ENCODE results near the gene MSH4. TPM values are rescaled to one million over a fixed set of nuclear protein-coding genes. Genes with fewer than 3 reads are reported as not detected.

Gene MSH4
- total RNA-seq, 2 donors from 2014 or later = 0.13 to 0.46 TPM

GRCh38 chr1:75787524-75787923 lies 9.2 kb upstream of the MSH4 start:
- no peak for DNase-seq
- peaks cover 4% of the 10 kb centered on the region for H3K4me1 ChIP-seq (ENCODE audit: control insufficient read depth, insufficient read depth, low read length)
- H3K9ac ChIP-seq (ENCODE audit: extremely low read depth, low read length, poor library complexity, severe bottlenecking) = peak overlapping the region; percentile 86
- no peak overlapping the region for H3K27ac ChIP-seq (ENCODE audit: low read depth, low read length)
- H3K9me3 ChIP-seq (ENCODE audit: control insufficient read depth, low read length) = no peaks in the 10 kb centered on the region
- Mint-ChIP-seq H3K27me3 (ENCODE audit: insufficient read depth) (no peaks in the 10 kb centered on the region), H3K36me3 (ENCODE audit: low read depth) (peaks cover 50% of the 10 kb centered on the region), H3K4me1 (peaks cover 39% of the 10 kb centered on the region), H3K27ac (peak overlapping the region; percentile 98), H3K9me3 (no peaks in the 10 kb centered on the region), H3K4me3 (peak overlapping the region; percentile 99)
- no peaks in the 10 kb centered on the region for H3K27me3 ChIP-seq (ENCODE audit: control insufficient read depth, insufficient read depth, low read length, poor library complexity, severe bottlenecking)
- peaks cover 54% of the 10 kb centered on the region for H3K36me3 ChIP-seq (ENCODE audit: control insufficient read depth, insufficient read depth, low read length)
- 14 to 20% methylated on average over 3 to 4 of the region's 4 CpGs for WGBS, 2 experiments (ENCODE audit: insufficient coverage in 1 of 2, insufficient read length in 1 of 2)
- H3K4me3 ChIP-seq (ENCODE audit: low read length) = peak overlapping the region; percentile 94
- TF ChIP-seq CTCF (conservative IDR thresholded peaks at IDR 0.05) = no peak

- H3K4me3 ChIP-seq (ENCODE audit: low read length) = peak overlapping the region; percentile 94
- Mint-ChIP-seq H3K4me1 (peaks cover 39% of the 10 kb centered on the region), H3K4me3 (peak overlapping the region; percentile 99), H3K36me3 (ENCODE audit: low read depth) (peaks cover 73% of the 10 kb centered on the region), H3K27ac (no peak overlapping the region), H3K27me3 (ENCODE audit: insufficient read depth) (no peaks in the 10 kb centered on the region), H3K9me3 (no peaks in the 10 kb centered on the region)
- no peak for TF ChIP-seq CTCF (conservative IDR thresholded peaks at IDR 0.05)
- H3K9me3 ChIP-seq (ENCODE audit: control insufficient read depth, low read length) = no peaks in the 10 kb centered on the region
- peaks cover 78% of the 10 kb centered on the region for H3K36me3 ChIP-seq (ENCODE audit: control insufficient read depth, insufficient read depth, low read length)
- H3K4me1 ChIP-seq (ENCODE audit: control insufficient read depth, insufficient read depth, low read length) = peaks cover 4% of the 10 kb centered on the region
- no peak overlapping the region for H3K9ac ChIP-seq (ENCODE audit: extremely low read depth, low read length, poor library complexity, severe bottlenecking)
- H3K27ac ChIP-seq (ENCODE audit: low read depth, low read length) = no peak overlapping the region
- no peaks in the 10 kb centered on the region for H3K27me3 ChIP-seq (ENCODE audit: control insufficient read depth, insufficient read depth, low read length, poor library complexity, severe bottlenecking)
- DNase-seq = no peak
Measured at GRCh38 chr1:75789988-75790387, 6.7 kb upstream of the MSH4 start.

GRCh38 chr1:75791022-75791421 lies 5.7 kb upstream of the MSH4 start:
- Mint-ChIP-seq H3K27ac (peak overlapping the region; percentile 56), H3K36me3 (ENCODE audit: low read depth) (peaks cover 78% of the 10 kb centered on the region), H3K9me3 (no peaks in the 10 kb centered on the region), H3K27me3 (ENCODE audit: insufficient read depth) (no peaks in the 10 kb centered on the region), H3K4me1 (peaks cover 34% of the 10 kb centered on the region), H3K4me3 (no peak overlapping the region)
- Histone ChIP-seq H3K27ac (ENCODE audit: low read depth, low read length) (no peak overlapping the region), H3K36me3 (ENCODE audit: control insufficient read depth, insufficient read depth, low read length) (peaks cover 88% of the 10 kb centered on the region), H3K9ac (ENCODE audit: extremely low read depth, low read length, poor library complexity, severe bottlenecking) (no peak overlapping the region), H3K27me3 (ENCODE audit: control insufficient read depth, insufficient read depth, low read length, poor library complexity, severe bottlenecking) (no peaks in the 10 kb centered on the region), H3K4me1 (ENCODE audit: control insufficient read depth, insufficient read depth, low read length) (peaks cover 4% of the 10 kb centered on the region), H3K9me3 (ENCODE audit: control insufficient read depth, low read length) (no peaks in the 10 kb centered on the region), H3K4me3 (ENCODE audit: low read length) (peak overlapping the region; percentile 94)
- DNase-seq = no peak
- WGBS, 2 experiments (ENCODE audit: insufficient coverage in 1 of 2, insufficient read length in 1 of 2) = 100% methylated on average over 1 of the region's 1 CpG
- TF ChIP-seq CTCF (conservative IDR thresholded peaks at IDR 0.05) = no peak
